HCT116 (cell line): ENCODE data around the gene ZNF83. TPM values are rescaled to one million over a fixed set of nuclear protein-coding genes. Genes with fewer than 3 reads are reported as not detected.

Experiments
- ATAC-seq: fragments of 200-7000 bp; cut with Tn5 transposase; 2 replicates; pipeline ENCODE4 v1.9.1; 2020; ENCODE audit warnings: mild to moderate bottlenecking, moderate library complexity
- BruUV-seq: library from RNA; stranded (reverse); fragments of 400-500 nt; replicated peaks from 2 replicates; lab custom pipeline; 2021; lab: Mats Ljungman, UMichigan
- CTCF ChIA-PET: fragments of 300-600 bp; sonication (Branson Sonifier 250); formaldehyde crosslinking; loops from one replicate; lab custom pipeline; 2021; ENCODE audit warnings: antibody characterized with exemption; lab: Charles Lee
- POLR2A ChIA-PET: fragments of 300-600, 350-600 bp; sonication (Branson Sonifier 250); formaldehyde crosslinking; loops from one replicate; lab custom pipeline; 2021; ENCODE audit warnings: antibody characterized with exemption; lab: Charles Lee
- RAD21 ChIA-PET, 2 experiments: fragments of 300-600 bp; sonication (Branson Sonifier 250); formaldehyde crosslinking; loops; one replicate each; lab custom pipeline; 2023; ENCODE audit warnings: low total read pairs in 2 of 2; ENCODE audit not compliant: uncharacterized antibody in 2 of 2, unreplicated experiment in 2 of 2, low non-redundant PET in 1 of 2; lab: Charles Lee
- DNase-seq: peaks from one replicate; pipeline ENCODE4 v3.0.0-alpha.2; 2010; ENCODE audit warnings: low read depth, low spot score
- H2AFZ ChIP-seq: fragments of 200-600 bp; shearing (Covaris generic), sonication (generic); 2 replicates; pipeline ENCODE4 v1.6.1; 2017; ENCODE audit warnings: low read depth, mixed run types, mixed read lengths, antibody characterized with exemption, low read length; ENCODE audit not compliant: poor library complexity, severe bottlenecking
- H3K27ac ChIP-seq: 2 replicates; pipeline ENCODE4 v1.5.1; 2012; ENCODE audit warnings: low read depth, low read length
- H3K27me3 ChIP-seq: fragments of 200-600 bp; sonication (generic); 2 replicates; pipeline ENCODE4 v1.6.1; 2016; ENCODE audit warnings: mixed run types, low read length, mixed read lengths; ENCODE audit not compliant: insufficient read depth
- H3K36me3 ChIP-seq, 2 experiments: fragments of 200-500 bp in 1 of 2; fragments of 200-600 bp in 1 of 2; sonication (Bioruptor generic) in 1 of 2; sonication (generic) in 1 of 2; 2 replicates each; pipeline versions ENCODE4 v1.5.1 to v1.6.1; 2014 to 2016; ENCODE audit warnings: low read length in 2 of 2, inconsistent platforms in 1 of 2, mixed read lengths in 1 of 2, mixed run types in 1 of 2; ENCODE audit not compliant: insufficient read depth in 2 of 2, control insufficient read depth in 1 of 2
- H3K4me1 ChIP-seq, 2 experiments: fragments of 200-600 bp in 1 of 2; sonication (generic) in 1 of 2; 2 replicates each; pipeline versions ENCODE4 v1.5.1 to v1.6.1; 2012 to 2017; ENCODE audit warnings: low read length in 2 of 2, inconsistent platforms in 1 of 2, mild to moderate bottlenecking in 1 of 2, mixed read lengths in 1 of 2, mixed run types in 1 of 2, moderate library complexity in 1 of 2; ENCODE audit not compliant: insufficient read depth in 2 of 2, control insufficient read depth in 1 of 2
- H3K4me2 ChIP-seq: fragments of 200-600 bp; sonication (generic); 2 replicates; pipeline ENCODE4 v1.6.1; 2017; ENCODE audit warnings: mixed run types, low read length, mixed read lengths
- H3K4me3 ChIP-seq, 2 experiments: fragments of 200-600 bp in 1 of 2; sonication (generic) in 1 of 2; replicated peaks in 1 of 2; 2 replicates each; pipeline ENCODE4 v1.5.1; 2011 to 2016; ENCODE audit warnings: low read length in 2 of 2, control low read depth in 1 of 2, low read depth in 1 of 2, mild to moderate bottlenecking in 1 of 2, mixed read lengths in 1 of 2, mixed run types in 1 of 2
- H3K79me2 ChIP-seq: fragments of 200-600 bp; sonication (generic); 2 replicates; pipeline ENCODE4 v1.6.1; 2017; ENCODE audit warnings: mild to moderate bottlenecking, mixed run types, low read length, moderate library complexity, mixed read lengths; ENCODE audit not compliant: insufficient read depth
- H3K9ac ChIP-seq: fragments of 200-600 bp; sonication (generic); 2 replicates; pipeline ENCODE4 v1.6.1; 2016; ENCODE audit warnings: low read length, mixed read lengths
- H3K9me2 ChIP-seq: fragments of 200-600 bp; sonication (generic), shearing (Covaris generic); 2 replicates; pipeline ENCODE4 v1.6.1; 2017; ENCODE audit warnings: mixed run types, mild to moderate bottlenecking, moderate library complexity; ENCODE audit not compliant: insufficient read depth
- H3K9me3 ChIP-seq, 2 experiments: fragments of 200-500 bp in 1 of 2; fragments of 200-600 bp in 1 of 2; sonication (Bioruptor generic) in 1 of 2; sonication (generic) in 1 of 2; 2 replicates each; pipeline ENCODE4 v1.6.1; 2014 to 2017; ENCODE audit warnings: low read length in 2 of 2, mixed read lengths in 2 of 2, inconsistent platforms in 1 of 2, low read depth in 1 of 2, mild to moderate bottlenecking in 1 of 2, mixed run types in 1 of 2, moderate library complexity in 1 of 2; ENCODE audit not compliant: control insufficient read depth in 1 of 2, insufficient read depth in 1 of 2
- H4K20me1 ChIP-seq: fragments of 200-600 bp; sonication (generic), shearing (Covaris generic); 2 replicates; pipeline ENCODE4 v1.6.1; 2017; ENCODE audit warnings: mixed run types, mild to moderate bottlenecking, moderate library complexity; ENCODE audit not compliant: insufficient read depth
- EZH2 ChIP-seq: fragments of 200-600 bp; sonication (generic); IDR thresholded peaks from 2 replicates; pipeline ENCODE4 v1.6.1; 2017; ENCODE audit warnings: antibody characterized with exemption, mixed run types
- FOSL1 ChIP-seq: IDR thresholded peaks from 2 replicates; pipeline ENCODE4 v1.6.1; 2012; ENCODE audit warnings: low read depth
- JUND ChIP-seq: IDR thresholded peaks from 2 replicates; pipeline ENCODE4 v1.6.1; 2012
- POLR2AphosphoS5 ChIP-seq: IDR thresholded peaks from 2 replicates; pipeline ENCODE4 v1.6.1; 2011; ENCODE audit warnings: mild to moderate bottlenecking, low read depth, low read length, moderate library complexity
- SP1 ChIP-seq: IDR thresholded peaks from 2 replicates; pipeline ENCODE4 v1.6.1; 2012; ENCODE audit warnings: low read depth
- SRF ChIP-seq: IDR thresholded peaks from 2 replicates; pipeline ENCODE4 v1.6.1; 2012; ENCODE audit warnings: low read depth
- TCF7L2 ChIP-seq: IDR thresholded peaks from 2 replicates; pipeline ENCODE4 v1.7.0; 2011; ENCODE audit warnings: borderline replicate concordance, inconsistent platforms; ENCODE audit not compliant: insufficient read depth, insufficient read length; ENCODE audit errors: extremely low read depth
- ZNF274 ChIP-seq: fragments of 200-500 bp; sonication (Bioruptor generic); IDR thresholded peaks from 2 replicates; pipeline ENCODE4 v1.6.1; 2014; ENCODE audit warnings: mild to moderate bottlenecking, low read depth, low read length, inconsistent platforms
- intact Hi-C: fragments of 100-400 bp; cut with micrococcal nuclease; formaldehyde crosslinking; loops from 2 replicates; pipeline ENCODE4 v1.10.0; 2022
- total RNA-seq: library from RNA; stranded (reverse); gene quantifications from one replicate; pipeline ENCODE4 v1.2.1, GENCODE V29; 2021; ENCODE audit not compliant: unreplicated experiment
- TF ChIP-seq, protein P1 (sequence below): IDR thresholded peaks from 2 replicates; pipeline ENCODE4 v1.6.1; 2011; ENCODE audit warnings: mild to moderate bottlenecking, low read length, moderate library complexity; ENCODE audit not compliant: insufficient replicate concordance; ENCODE audit errors: extremely low read depth
- TF ChIP-seq, protein P2 (sequence below), 3 experiments: fragments of 200-600 bp in 1 of 3; sonication (generic) in 1 of 3; IDR thresholded peaks in 2 of 3; conservative IDR thresholded peaks in 1 of 3; 2 replicates each; pipeline ENCODE4 v1.5.1; 2012 to 2017; ENCODE audit warnings: low read depth in 2 of 3, low read length in 2 of 3, antibody characterized with exemption in 1 of 3, borderline replicate concordance in 1 of 3, control low read depth in 1 of 3, mild to moderate bottlenecking in 1 of 3, mixed read lengths in 1 of 3, mixed run types in 1 of 3, moderate library complexity in 1 of 3; ENCODE audit not compliant: insufficient read depth in 1 of 3

The ZNF83 gene
- total RNA-seq, 1 experiment from 2014 or later, result 34.2 TPM

DNA sequence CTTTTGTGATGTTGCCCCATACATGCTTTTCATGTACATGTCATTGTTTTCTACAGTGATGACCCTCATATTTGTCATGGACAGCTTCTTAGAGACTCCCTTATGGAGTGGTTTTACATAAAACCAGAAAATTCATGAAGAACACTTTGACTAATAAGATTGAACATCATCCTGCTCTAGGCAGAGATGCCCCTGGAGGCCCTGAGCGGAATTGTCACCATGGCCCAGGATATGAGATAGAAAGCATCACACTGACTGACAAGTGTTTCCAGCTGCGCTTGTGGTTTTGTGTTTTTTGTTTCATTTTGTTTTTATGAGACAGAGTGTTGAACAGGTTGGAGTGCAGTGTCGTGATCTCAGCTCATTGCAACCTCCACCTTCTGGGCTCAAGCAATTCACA is 45.9 kb downstream of the ZNF83 start (continued):
- TF ChIP-seq SP1, result no peak
- TF ChIP-seq, protein P1, sequence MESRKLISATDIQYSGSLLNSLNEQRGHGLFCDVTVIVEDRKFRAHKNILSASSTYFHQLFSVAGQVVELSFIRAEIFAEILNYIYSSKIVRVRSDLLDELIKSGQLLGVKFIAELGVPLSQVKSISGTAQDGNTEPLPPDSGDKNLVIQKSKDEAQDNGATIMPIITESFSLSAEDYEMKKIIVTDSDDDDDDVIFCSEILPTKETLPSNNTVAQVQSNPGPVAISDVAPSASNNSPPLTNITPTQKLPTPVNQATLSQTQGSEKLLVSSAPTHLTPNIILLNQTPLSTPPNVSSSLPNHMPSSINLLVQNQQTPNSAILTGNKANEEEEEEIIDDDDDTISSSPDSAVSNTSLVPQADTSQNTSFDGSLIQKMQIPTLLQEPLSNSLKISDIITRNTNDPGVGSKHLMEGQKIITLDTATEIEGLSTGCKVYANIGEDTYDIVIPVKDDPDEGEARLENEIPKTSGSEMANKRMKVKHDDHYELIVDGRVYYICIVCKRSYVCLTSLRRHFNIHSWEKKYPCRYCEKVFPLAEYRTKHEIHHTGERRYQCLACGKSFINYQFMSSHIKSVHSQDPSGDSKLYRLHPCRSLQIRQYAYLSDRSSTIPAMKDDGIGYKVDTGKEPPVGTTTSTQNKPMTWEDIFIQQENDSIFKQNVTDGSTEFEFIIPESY, result no peak
- TF ChIP-seq FOSL1, result no peak
- TF ChIP-seq JUND, result no peak
- TF ChIP-seq ZNF274, result no peak
- TF ChIP-seq TCF7L2, result no peak
- TF ChIP-seq, protein P2, sequence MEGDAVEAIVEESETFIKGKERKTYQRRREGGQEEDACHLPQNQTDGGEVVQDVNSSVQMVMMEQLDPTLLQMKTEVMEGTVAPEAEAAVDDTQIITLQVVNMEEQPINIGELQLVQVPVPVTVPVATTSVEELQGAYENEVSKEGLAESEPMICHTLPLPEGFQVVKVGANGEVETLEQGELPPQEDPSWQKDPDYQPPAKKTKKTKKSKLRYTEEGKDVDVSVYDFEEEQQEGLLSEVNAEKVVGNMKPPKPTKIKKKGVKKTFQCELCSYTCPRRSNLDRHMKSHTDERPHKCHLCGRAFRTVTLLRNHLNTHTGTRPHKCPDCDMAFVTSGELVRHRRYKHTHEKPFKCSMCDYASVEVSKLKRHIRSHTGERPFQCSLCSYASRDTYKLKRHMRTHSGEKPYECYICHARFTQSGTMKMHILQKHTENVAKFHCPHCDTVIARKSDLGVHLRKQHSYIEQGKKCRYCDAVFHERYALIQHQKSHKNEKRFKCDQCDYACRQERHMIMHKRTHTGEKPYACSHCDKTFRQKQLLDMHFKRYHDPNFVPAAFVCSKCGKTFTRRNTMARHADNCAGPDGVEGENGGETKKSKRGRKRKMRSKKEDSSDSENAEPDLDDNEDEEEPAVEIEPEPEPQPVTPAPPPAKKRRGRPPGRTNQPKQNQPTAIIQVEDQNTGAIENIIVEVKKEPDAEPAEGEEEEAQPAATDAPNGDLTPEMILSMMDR (IDR thresholded peaks at IDR 0.05 in 2 of 3, conservative IDR thresholded peaks at IDR 0.05 in 1 of 3; ENCODE audit: borderline replicate concordance in 1 of 3, insufficient read depth in 1 of 3, low read depth in 2 of 3, low read length in 2 of 3), result no peak; a peak in 1 of 6 replicates
- TF ChIP-seq EZH2, result no peak
- TF ChIP-seq SRF, result no peak

DNA sequence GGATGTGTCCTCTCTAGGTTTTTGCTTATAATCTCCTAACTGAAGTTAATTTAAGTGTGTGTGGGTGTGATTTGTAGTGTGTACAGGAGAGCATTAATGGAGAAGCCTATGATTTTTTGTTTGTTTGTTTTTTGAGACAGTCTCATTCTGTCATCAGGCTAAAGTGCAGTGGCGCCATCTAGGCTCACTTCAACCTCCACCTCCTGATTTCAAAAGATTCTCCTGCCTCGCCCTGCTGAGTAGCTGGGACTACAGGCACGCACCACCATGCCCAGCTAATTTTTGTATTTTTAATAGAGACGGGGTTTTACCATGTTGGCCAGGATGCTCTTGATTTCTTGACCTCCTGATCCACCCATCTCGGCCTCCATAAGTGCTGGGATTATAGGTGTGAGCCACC is 47.4 kb downstream of the ZNF83 start:
- intact Hi-C loops, result no loop called here
- CTCF ChIA-PET, result no interaction called here
- Histone ChIP-seq H3K4me2 (no peak overlapping the region), H4K20me1 (no peaks in the 10 kb centered on the region), H3K9ac (no peak overlapping the region), H3K4me1 (no peaks in the 10 kb centered on the region), H3K4me3 (no peak overlapping the region), H3K79me2 (no peaks in the 10 kb centered on the region), H3K27me3 (no peaks in the 10 kb centered on the region), H3K36me3 (no peaks in the 10 kb centered on the region), H3K9me3 (peaks cover under 1 to 6% of the 10 kb centered on the region in 2 experiments; a peak in 2 of 4 replicates), H3K9me2 (no peaks in the 10 kb centered on the region), H2AFZ (no peak overlapping the region), H3K27ac (no peak overlapping the region)
- no peak for TF ChIP-seq POLR2AphosphoS5
- TF ChIP-seq, protein P2 (IDR thresholded peaks at IDR 0.05 in 2 of 3, conservative IDR thresholded peaks at IDR 0.05 in 1 of 3; ENCODE audit: borderline replicate concordance in 1 of 3, insufficient read depth in 1 of 3, low read depth in 2 of 3, low read length in 2 of 3), result 0 out of 6 replicates have a peak, but pooled peaks of 1 of the 3 experiments have one; percentile 9
- RAD21 ChIA-PET, result no interaction called here
- POLR2A ChIA-PET, result no interaction called here
- BruUV-seq, result no TSS peak
- no peak for ATAC-seq
- DNase-seq, result no peak
